DND-41 (cell line): ENCODE measurements around the gene CCDC117.

Experiments
- ATAC-seq: fragments of 200-7000 bp; cut with Tn5 transposase; 3 replicates; pipeline ENCODE4 v1.9.1; 2021; ENCODE audit warnings: low read depth; ENCODE audit not compliant: insufficient read depth
- DNase-seq: peaks from one replicate; pipeline ENCODE4 v3.0.0-alpha.2; 2020
- H2AFZ ChIP-seq: 2 replicates; pipeline ENCODE4 v1.6.0; 2012; ENCODE audit warnings: low read depth, low read length
- H3K27ac ChIP-seq: 2 replicates; pipeline ENCODE4 v1.5.1; 2012; ENCODE audit warnings: low read length, inconsistent platforms
- H3K27me3 ChIP-seq: fragments of 200-600 bp; sonication (generic); 2 replicates; pipeline ENCODE4 v1.6.0; 2012; ENCODE audit warnings: low read length, mild to moderate bottlenecking, inconsistent platforms; ENCODE audit not compliant: insufficient read depth, poor library complexity
- H3K36me3 ChIP-seq: 2 replicates; pipeline ENCODE4 v1.5.1; 2012; ENCODE audit warnings: low read length, inconsistent platforms; ENCODE audit not compliant: insufficient read depth
- H3K4me1 ChIP-seq: 2 replicates; pipeline ENCODE4 v1.5.1; 2012; ENCODE audit warnings: mild to moderate bottlenecking, low read length; ENCODE audit not compliant: insufficient read depth
- H3K4me2 ChIP-seq: 2 replicates; pipeline ENCODE4 v1.6.0; 2012; ENCODE audit warnings: mild to moderate bottlenecking, moderate library complexity, low read length, inconsistent platforms; ENCODE audit not compliant: insufficient read depth
- H3K4me3 ChIP-seq, 2 experiments: fragments of 200-600 bp in 1 of 2; shearing (Covaris generic) in 1 of 2; 2 replicates each; pipeline ENCODE4 v1.5.1; 2012 to 2016; ENCODE audit warnings: inconsistent platforms in 2 of 2, low read length in 2 of 2, mild to moderate bottlenecking in 2 of 2, low read depth in 1 of 2, moderate library complexity in 1 of 2
- H3K79me2 ChIP-seq: 2 replicates; pipeline ENCODE4 v1.6.0; 2012; ENCODE audit warnings: low read length, inconsistent platforms; ENCODE audit not compliant: insufficient read depth
- H3K9ac ChIP-seq: 2 replicates; pipeline ENCODE4 v1.6.0; 2012; ENCODE audit warnings: low read depth, mild to moderate bottlenecking, inconsistent platforms, low read length, moderate library complexity
- H3K9me3 ChIP-seq: 2 replicates; pipeline ENCODE4 v1.5.1; 2012; ENCODE audit warnings: low read length, moderate library complexity, mild to moderate bottlenecking, inconsistent platforms; ENCODE audit not compliant: insufficient read depth, severe bottlenecking
- H4K20me1 ChIP-seq: 2 replicates; pipeline ENCODE4 v1.6.0; 2012; ENCODE audit warnings: low read length; ENCODE audit not compliant: insufficient read depth
- CTCF ChIP-seq: IDR thresholded peaks from 2 replicates; pipeline ENCODE4 v1.5.1; 2012; ENCODE audit warnings: borderline replicate concordance, low read length, moderate library complexity, mild to moderate bottlenecking; ENCODE audit not compliant: poor library complexity, severe bottlenecking; ENCODE audit errors: extremely low read depth
- EZH2 ChIP-seq: IDR thresholded peaks from 3 replicates; pipeline ENCODE4 v1.6.1; 2012; ENCODE audit warnings: borderline replicate concordance, low read depth, mild to moderate bottlenecking, moderate library complexity, low read length, inconsistent platforms; ENCODE audit not compliant: severe bottlenecking

CCDC117 gene

GRCh38 chr22:28829358-28830181 lies 57.1 kb downstream of the CCDC117 start:
- H3K9ac ChIP-seq, result peak overlapping the region; percentile 31
- H3K27ac ChIP-seq, result peak overlapping the region; percentile 73
- DNase-seq (peak; percentile 86), ATAC-seq (peak; percentile 77)
- H4K20me1 ChIP-seq, result no peaks in the 10 kb centered on the region
- H3K4me2 ChIP-seq, result peak overlapping the region; percentile 21
- no peaks in the 10 kb centered on the region for H3K27me3 ChIP-seq
- no peak overlapping the region for H3K4me3 ChIP-seq
- H3K36me3 ChIP-seq, result peaks cover 14% of the 10 kb centered on the region; the same call in 1 of the 2 replicates
- H3K9me3 ChIP-seq, result no peaks in the 10 kb centered on the region
- H3K79me2 ChIP-seq, result peaks cover 37% of the 10 kb centered on the region
- TF ChIP-seq CTCF (peak; percentile 98), EZH2 (no peak)
- H2AFZ ChIP-seq, result no peak overlapping the region
- H3K4me1 ChIP-seq, result peaks cover 44% of the 10 kb centered on the region

GRCh38 chr22:28830441-28830840 lies 57.9 kb downstream of the CCDC117 start:
- ATAC-seq, result no peak

GRCh38 chr22:28831140-28832072 lies 58.9 kb downstream of the CCDC117 start:
- ATAC-seq (no peak), DNase-seq (no peak)
- H3K9me3 ChIP-seq, result no peaks in the 10 kb centered on the region
- no peaks in the 10 kb centered on the region for H4K20me1 ChIP-seq
- no peak overlapping the region for H3K4me3 ChIP-seq
- H3K36me3 ChIP-seq, result peaks cover 9% of the 10 kb centered on the region; the same call in 1 of the 2 replicates
- TF ChIP-seq CTCF (no peak), EZH2 (no peak)
- H3K4me1 ChIP-seq, result peaks cover 34% of the 10 kb centered on the region
- no peak overlapping the region for H2AFZ ChIP-seq
- H3K4me2 ChIP-seq, result no peak overlapping the region
- no peak overlapping the region for H3K9ac ChIP-seq
- H3K27me3 ChIP-seq, result no peaks in the 10 kb centered on the region
- no peak overlapping the region for H3K27ac ChIP-seq
- peaks cover 26% of the 10 kb centered on the region for H3K79me2 ChIP-seq

More at GRCh38 chr22:28830441-28830840, 57.9 kb downstream of the CCDC117 start:
- Histone ChIP-seq H3K9ac (no peak overlapping the region), H3K4me1 (peaks cover 38% of the 10 kb centered on the region), H4K20me1 (no peaks in the 10 kb centered on the region), H3K79me2 (peaks cover 28% of the 10 kb centered on the region), H3K27me3 (no peaks in the 10 kb centered on the region), H3K4me2 (no peak overlapping the region), H3K9me3 (no peaks in the 10 kb centered on the region), H3K27ac (no peak overlapping the region), H3K36me3 (peaks cover 9% of the 10 kb centered on the region; the same call in 1 of the 2 replicates), H2AFZ (no peak overlapping the region), H3K4me3 (no peak overlapping the region)
- TF ChIP-seq EZH2, result no peak
- TF ChIP-seq CTCF, result no peak
- DNase-seq, result no peak
